NCI-H2081 treated with DMSO at 0.1 percent for 48 hours (cell line): ENCODE measurements around the gene AKNA.

Source experiments
- DNase-seq: peaks from one replicate; lab custom pipeline; 2025; lab: John Stamatoyannopoulos, UW

AKNA gene

GRCh38 chr9:114374936-114375335, 12.8 kb downstream of the AKNA start:
- DNase-seq = no peak

GRCh38 chr9:114373960-114374730, 13.6 kb downstream of the AKNA start:
- no peak for DNase-seq

GRCh38 chr9:114372921-114373448, 14.8 kb downstream of the AKNA start:
- no peak for DNase-seq

- DNase-seq = no peak
Observed at GRCh38 chr9:114371973-114372917, 15.5 kb downstream of the AKNA start.

- no peak for DNase-seq
Observed at GRCh38 chr9:114371343-114371944, 16.3 kb downstream of the AKNA start.

GRCh38 chr9:114370968-114371320, 16.8 kb downstream of the AKNA start:
- DNase-seq = no peak

GRCh38 chr9:114370251-114370967, 17.4 kb downstream of the AKNA start:
- DNase-seq = no peak

- DNase-seq = no peak
Observed at GRCh38 chr9:114369216-114370130, 18.3 kb downstream of the AKNA start.

- no peak for DNase-seq
Observed at GRCh38 chr9:114367772-114368569, 19.8 kb downstream of the AKNA start.

GRCh38 chr9:114367366-114367765, 20.4 kb downstream of the AKNA start:
- no peak for DNase-seq

- no peak for DNase-seq
Observed at GRCh38 chr9:114366334-114367128, 21.3 kb downstream of the AKNA start.

GRCh38 chr9:114365194-114365593, 22.6 kb downstream of the AKNA start:
- DNase-seq = no peak

GRCh38 chr9:114364134-114365041, 23.4 kb downstream of the AKNA start:
- DNase-seq = no peak

- DNase-seq = no peak
Observed at GRCh38 chr9:114363424-114363823, 24.4 kb downstream of the AKNA start.

- no peak for DNase-seq
Observed at GRCh38 chr9:114362394-114362793, 25.4 kb downstream of the AKNA start.

- no peak for DNase-seq
Observed at GRCh38 chr9:114361542-114361941, 26.2 kb downstream of the AKNA start.

GRCh38 chr9:114359801-114360200, 28.0 kb downstream of the AKNA start:
- no peak for DNase-seq

- DNase-seq = no peak
Observed at GRCh38 chr9:114357911-114358328, 29.9 kb downstream of the AKNA start.
